ENCODE measurements around the gene LRRC74B. TPM values are rescaled to one million over a fixed set of nuclear protein-coding genes. Genes with fewer than 3 reads are reported as not detected.

Gene LRRC74B
- total and polyA plus RNA-seq, 2 of the 4 experiments (the other 2 are of a cell fraction) = not detected

- Histone ChIP-seq H2BK20ac (ENCODE audit: low read depth, low read length) (no peak overlapping the region), H2BK120ac (ENCODE audit: low read depth, low read length) (no peak overlapping the region), H2AK5ac (ENCODE audit: low read depth, low read length) (no peak overlapping the region), H2BK5ac (ENCODE audit: low read depth, low read length, poor library complexity, severe bottlenecking) (no peak overlapping the region), H3K23ac (ENCODE audit: low read depth, low read length) (no peak overlapping the region), H3K4me1 (ENCODE audit: control insufficient read depth, insufficient read depth, low read length) (peaks cover 10% of the 10 kb centered on the region), H2AFZ (replicated peaks; ENCODE audit: low read length, poor library complexity) (no peak overlapping the region), H2AK9ac (replicated peaks; ENCODE audit: low read depth, low read length, poor library complexity) (no peak overlapping the region), H3K18ac (ENCODE audit: low read depth, low read length) (no peak overlapping the region), H4K20me1 (ENCODE audit: insufficient read depth, low read length) (no peaks in the 10 kb centered on the region), H3K27ac (ENCODE audit: insufficient read depth, low read length) (no peak overlapping the region), H3K9me1 (ENCODE audit: insufficient read depth, low read length) (peaks cover 4% of the 10 kb centered on the region; the same call in 1 of the 2 replicates), H4K8ac (ENCODE audit: low read depth in 2 of 2, low read length in 2 of 2) (no peak overlapping the region), H3K27me3 (ENCODE audit: control insufficient read depth, insufficient read depth, low read length) (peaks cover 10% of the 10 kb centered on the region), H3K14ac (replicated peaks; ENCODE audit: low read depth, low read length) (no peak overlapping the region), H3K4me3 (ENCODE audit: insufficient read depth, low read depth, low read length) (no peak overlapping the region), H3K9me3 (ENCODE audit: control insufficient read depth, insufficient read depth, low read length) (no peaks in the 10 kb centered on the region), H3K4ac (ENCODE audit: low read depth, low read length) (no peak overlapping the region), H3K9ac (ENCODE audit: low read depth, low read length) (no peak overlapping the region), H3K56ac (ENCODE audit: extremely low read depth, insufficient read depth, low read length) (no peak overlapping the region), H2BK15ac (ENCODE audit: low read depth, low read length) (no peak overlapping the region), H4K91ac (ENCODE audit: insufficient read depth, low read depth, low read length) (no peak overlapping the region), H3K36me3 (ENCODE audit: control insufficient read depth, insufficient read depth, low read length) (no peaks in the 10 kb centered on the region), H3K79me1 (ENCODE audit: low read depth in 1 of 2, low read length in 2 of 2) (no peaks in the 10 kb centered on the region), H3K4me2 (ENCODE audit: low read depth, low read length) (no peak overlapping the region), H4K5ac (ENCODE audit: low read depth, low read length) (no peak overlapping the region)
- ChIA-PET POLR2A (ENCODE audit: unreplicated experiment) (no interaction called here), CTCF (interaction anchor here (0.7 kb wide), 1 partner anchor 10 kb away, joined by 3 read pairs; no protein-coding TSS in a partner anchor)
- no peak for ATAC-seq (ENCODE audit: low read depth)
- TF ChIP-seq CEBPB (IDR thresholded peaks at IDR 0.05; ENCODE audit: low read depth, low read length) (no peak), BHLHE40 (IDR thresholded peaks at IDR 0.05; ENCODE audit: low read depth, low read length) (no peak), ELK1 (IDR thresholded peaks at IDR 0.05; ENCODE audit: borderline replicate concordance, low read depth, low read length) (no peak), FOS (IDR thresholded peaks at IDR 0.05; ENCODE audit: low read depth, low read length) (no peak), MAFK (IDR thresholded peaks at IDR 0.05; ENCODE audit: low read depth, low read length) (no peak), CTCF (conservative IDR thresholded peaks at IDR 0.05; ENCODE audit: low read depth, low read length) (no peak), RAD21 (IDR thresholded peaks at IDR 0.05; ENCODE audit: low read length) (no peak), POLR2A (IDR thresholded peaks at IDR 0.05; ENCODE audit: low read depth, low read length) (no peak), NFE2L2 (IDR thresholded peaks at IDR 0.05; ENCODE audit: low read depth, low read length) (no peak), RFX5 (IDR thresholded peaks at IDR 0.05; ENCODE audit: low read depth, low read length) (no peak), CHD1 (IDR thresholded peaks at IDR 0.05; ENCODE audit: low read depth, low read length) (no peak), MXI1 (IDR thresholded peaks at IDR 0.05; ENCODE audit: borderline replicate concordance, low read depth, low read length) (no peak), RCOR1 (IDR thresholded peaks at IDR 0.05; ENCODE audit: insufficient replicate concordance, low read length) (no peak), SMC3 (IDR thresholded peaks at IDR 0.05; ENCODE audit: low read depth, low read length) (no peak), MAZ (IDR thresholded peaks at IDR 0.05; ENCODE audit: borderline replicate concordance, low read depth, low read length) (no peak)
- TF ChIP-seq, protein P1, sequence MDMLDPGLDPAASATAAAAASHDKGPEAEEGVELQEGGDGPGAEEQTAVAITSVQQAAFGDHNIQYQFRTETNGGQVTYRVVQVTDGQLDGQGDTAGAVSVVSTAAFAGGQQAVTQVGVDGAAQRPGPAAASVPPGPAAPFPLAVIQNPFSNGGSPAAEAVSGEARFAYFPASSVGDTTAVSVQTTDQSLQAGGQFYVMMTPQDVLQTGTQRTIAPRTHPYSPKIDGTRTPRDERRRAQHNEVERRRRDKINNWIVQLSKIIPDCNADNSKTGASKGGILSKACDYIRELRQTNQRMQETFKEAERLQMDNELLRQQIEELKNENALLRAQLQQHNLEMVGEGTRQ (IDR thresholded peaks at IDR 0.05; ENCODE audit: low read depth, low read length) = no peak
- dilution Hi-C loops (cut with HindIII; ENCODE audit: low sequenced_read_pairs, unreplicated experiment) (no loop called here), in situ Hi-C loops (cut with MboI; ENCODE audit: low sequenced_read_pairs) (loop anchor here (10.0 kb wide), 1 partner anchor 85 kb away; the partner anchor contains the start of gene P2RX6), intact Hi-C loops (cut with micrococcal nuclease) (no loop called here)
- no peak for DNase-seq
- BruUV-seq (replicated peaks) = no TSS peak
Measured at GRCh38 chr22:21099578-21099977, 53.8 kb downstream of the LRRC74B start.

Data from IMR-90 (cell line).